HEK293T (cell line): Measurements from ENCODE around the gene SLC35A5.

Experiments
- CTCF ChIA-PET: fragments of 350-600 bp; formaldehyde crosslinking; extraction: SDS; loops from one replicate; lab custom pipeline; 2021; ENCODE audit warnings: antibody characterized with exemption, inconsistent platforms; lab: Yijun Ruan, JAX
- POLR2A ChIA-PET: fragments of 350-600 bp; formaldehyde crosslinking; extraction: SDS; loops from one replicate; lab custom pipeline; 2020; ENCODE audit warnings: antibody characterized with exemption, inconsistent platforms; lab: Yijun Ruan, JAX
- DNase-seq: peaks from one replicate; pipeline ENCODE4 v3.0.0; 2012; ENCODE audit warnings: mixed read lengths; ENCODE audit errors: extremely low spot score
- ARNT ChIP-seq: fragments of 450-650 bp; IDR thresholded peaks from 2 replicates; pipeline ENCODE4 v1.6.1; 2017; ENCODE audit warnings: mild to moderate bottlenecking
- BHLHE40 ChIP-seq: fragments of 450-650 bp; IDR thresholded peaks from 2 replicates; pipeline ENCODE4 v1.6.1; 2016; ENCODE audit warnings: mild to moderate bottlenecking, moderate library complexity, borderline replicate concordance
- CTBP1 ChIP-seq: fragments of 450-650 bp; IDR thresholded peaks from 2 replicates; pipeline ENCODE4 v1.6.1; 2016; ENCODE audit warnings: borderline replicate concordance
- ELF4 ChIP-seq: fragments of 450-650 bp; IDR thresholded peaks from 2 replicates; pipeline ENCODE4 v1.6.1; 2017; ENCODE audit warnings: antibody characterized with exemption
- FOXA1 ChIP-seq: fragments of 450-650 bp; IDR thresholded peaks from 2 replicates; pipeline ENCODE4 v1.6.1; 2016; ENCODE audit warnings: mild to moderate bottlenecking
- FOXK2 ChIP-seq: fragments of 450-650 bp; IDR thresholded peaks from 2 replicates; pipeline ENCODE4 v1.6.1; 2016; ENCODE audit warnings: mild to moderate bottlenecking
- FOXM1 ChIP-seq: fragments of 450-650 bp; IDR thresholded peaks from 2 replicates; pipeline ENCODE4 v1.6.1; 2017; ENCODE audit warnings: mild to moderate bottlenecking, borderline replicate concordance
- HDGF ChIP-seq: fragments of 450-650 bp; IDR thresholded peaks from 2 replicates; pipeline ENCODE4 v1.6.1; 2017; ENCODE audit warnings: antibody characterized with exemption, borderline replicate concordance
- L3MBTL2 ChIP-seq: fragments of 450-650 bp; conservative IDR thresholded peaks from 2 replicates; pipeline ENCODE4 v1.6.1; 2016; ENCODE audit warnings: mild to moderate bottlenecking
- LEF1 ChIP-seq: fragments of 450-650 bp; IDR thresholded peaks from 2 replicates; pipeline ENCODE4 v1.6.1; 2017; ENCODE audit warnings: mild to moderate bottlenecking, borderline replicate concordance
- NFRKB ChIP-seq: fragments of 450-650 bp; IDR thresholded peaks from 2 replicates; pipeline ENCODE4 v1.6.1; 2016; ENCODE audit warnings: mild to moderate bottlenecking, moderate library complexity
- PKNOX1 ChIP-seq: fragments of 450-650 bp; IDR thresholded peaks from 2 replicates; pipeline ENCODE4 v1.6.1; 2016
- SP1 ChIP-seq: fragments of 450-650 bp; IDR thresholded peaks from 2 replicates; pipeline ENCODE4 v1.6.1; 2017
- SUZ12 ChIP-seq: fragments of 450-650 bp; IDR thresholded peaks from 2 replicates; pipeline ENCODE4 v1.6.1; 2016; ENCODE audit warnings: mild to moderate bottlenecking
- TARDBP ChIP-seq: fragments of 450-650 bp; IDR thresholded peaks from 2 replicates; pipeline ENCODE4 v1.6.1; 2016
- ZNF384 ChIP-seq: fragments of 450-650 bp; IDR thresholded peaks from 2 replicates; pipeline ENCODE4 v1.6.1; 2016

The SLC35A5 gene

GRCh38 chr3:112611752-112612515, 50.1 kb downstream of the SLC35A5 start:
- POLR2A ChIA-PET: interaction anchor here (0.7 kb wide), 1 partner anchor 902 kb away, joined by 3 read pairs; no protein-coding TSS in a partner anchor
- no peak for DNase-seq

GRCh38 chr3:112615989-112616731, 54.3 kb downstream of the SLC35A5 start:
- CTCF ChIA-PET: no interaction called here
- no peak for TF ChIP-seq L3MBTL2
- TF ChIP-seq HDGF: no peak
- no peak for TF ChIP-seq CTBP1
- TF ChIP-seq FOXK2: no peak
- no peak for TF ChIP-seq ELF4
- no peak for TF ChIP-seq NFRKB
- TF ChIP-seq SP1: no peak
- TF ChIP-seq LEF1: no peak
- no peak for TF ChIP-seq SUZ12
- TF ChIP-seq PKNOX1: no peak
- DNase-seq: no peak
- POLR2A ChIA-PET: no interaction called here

More at GRCh38 chr3:112611752-112612515, 50.1 kb downstream of the SLC35A5 start:
- TF ChIP-seq ELF4 (no peak), FOXK2 (no peak), TARDBP (no peak), L3MBTL2 (no peak), BHLHE40 (no peak), FOXA1 (no peak), NFRKB (no peak), HDGF (no peak), LEF1 (no peak), SP1 (no peak), ZNF384 (no peak), FOXM1 (no peak), SUZ12 (no peak), ARNT (no peak), PKNOX1 (no peak), CTBP1 (no peak)
- CTCF ChIA-PET: interaction anchor here (0.6 to 1.6 kb wide), 2 partner anchors 29 to 500 kb away, joined by 3 to 8 read pairs; no protein-coding TSS in a partner anchor

- ChIA-PET POLR2A (no interaction called here), CTCF (no interaction called here)
- DNase-seq: no peak
- TF ChIP-seq HDGF (no peak), SUZ12 (no peak), SP1 (no peak), CTBP1 (no peak), LEF1 (no peak), ELF4 (no peak), PKNOX1 (no peak), NFRKB (no peak), FOXM1 (no peak), TARDBP (no peak), ZNF384 (no peak)
These were observed 55.4 kb downstream of the SLC35A5 start for GRCh38 chr3:112617285-112617684.

- TF ChIP-seq PKNOX1 (no peak), SUZ12 (no peak), TARDBP (no peak), SP1 (no peak), HDGF (no peak), BHLHE40 (no peak), ARNT (no peak), FOXA1 (no peak), ZNF384 (no peak), NFRKB (no peak), FOXM1 (no peak), ELF4 (no peak), LEF1 (no peak), FOXK2 (no peak), L3MBTL2 (no peak), CTBP1 (no peak)
- POLR2A ChIA-PET: no interaction called here
- CTCF ChIA-PET: interaction anchor here (0.7 to 1.2 kb wide), 2 partner anchors 16 to 116 kb away, joined by 3 to 5 read pairs; no protein-coding TSS in a partner anchor
- DNase-seq: no peak
These were observed 57.5 kb downstream of the SLC35A5 start for GRCh38 chr3:112619295-112619694.

- CTCF ChIA-PET: no interaction called here
- TF ChIP-seq PKNOX1 (no peak), L3MBTL2 (no peak), FOXA1 (no peak), BHLHE40 (no peak), ZNF384 (no peak), NFRKB (no peak), HDGF (no peak), FOXM1 (no peak), SP1 (no peak), ELF4 (no peak), ARNT (no peak), SUZ12 (no peak), FOXK2 (no peak), LEF1 (no peak), CTBP1 (no peak)
- POLR2A ChIA-PET: no interaction called here
- DNase-seq: no peak
These were observed 61.4 kb downstream of the SLC35A5 start for GRCh38 chr3:112623213-112623612.
